ENCODE measurements around the gene RNF212.

DNA sequence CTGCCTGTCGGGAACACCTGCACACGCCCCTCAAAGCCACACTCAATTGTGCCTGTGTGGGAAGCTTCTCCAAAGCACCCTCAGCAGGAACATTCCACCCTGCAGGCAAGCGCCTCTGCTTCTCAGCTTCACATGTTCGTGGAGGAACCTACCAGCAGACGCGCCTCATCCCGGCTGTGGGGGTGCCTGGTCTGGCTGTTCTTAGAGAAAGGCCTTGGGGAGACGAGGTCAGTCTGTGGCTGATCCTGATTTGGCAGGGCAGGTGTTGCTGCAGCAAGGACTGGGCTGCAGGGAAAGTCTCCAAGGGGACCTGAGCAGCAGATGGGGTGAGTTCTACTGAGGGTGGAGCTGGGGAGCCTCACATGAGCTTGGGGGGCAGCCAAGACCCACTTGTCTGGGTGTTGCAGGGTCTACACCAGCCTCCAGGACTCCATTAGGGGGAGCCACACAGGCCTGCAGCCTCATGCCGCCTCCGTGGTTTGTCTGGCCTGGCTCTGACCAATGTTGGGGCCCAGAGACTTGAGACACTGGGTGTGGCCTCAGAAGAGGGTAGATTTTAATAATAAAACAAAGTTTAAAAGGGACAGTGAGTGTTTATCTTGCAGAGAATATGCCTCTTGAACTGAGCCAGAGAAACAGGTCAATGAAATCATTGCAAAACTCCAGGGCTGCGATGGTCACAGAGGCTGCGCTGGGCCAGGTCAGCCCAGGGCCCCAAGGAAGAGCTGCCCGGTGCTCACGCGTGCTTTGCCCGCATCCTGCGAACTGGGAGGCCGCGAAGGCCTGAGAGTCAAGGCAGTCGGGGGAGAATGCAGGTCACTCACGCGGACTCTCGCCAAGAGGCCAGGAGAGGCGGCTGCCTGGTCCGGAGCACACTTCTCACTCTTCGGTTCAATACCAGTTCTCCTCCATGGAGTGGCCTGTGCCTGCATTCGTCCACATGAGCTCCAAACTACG, 21.1 kb downstream of the RNF212 start:
- no peak for TF ChIP-seq PHF20 (IDR thresholded peaks at IDR 0.05; ENCODE audit: partially characterized antibody)
- TF ChIP-seq RFX5 (IDR thresholded peaks at IDR 0.05; ENCODE audit: low read depth, low read length): no peak
- TF ChIP-seq ARHGAP35 (IDR thresholded peaks at IDR 0.05; ENCODE audit: partially characterized antibody): no peak

Measured in K562 (cell line).